PC-3 (cell line): ENCODE measurements around the gene ATG13. TPM values are rescaled to one million over a fixed set of nuclear protein-coding genes. Genes with fewer than 3 reads are reported as not detected.
A peak's percentile ranks its signal among the peaks of the same experiment; 100 is the strongest.

Experiments
- ATAC-seq: fragments of 200-7000 bp; cut with Tn5 transposase; 2 replicates; pipeline ENCODE4 v1.9.1; 2020; ENCODE audit warnings: mild to moderate bottlenecking, moderate library complexity
- BruUV-seq: library from RNA; stranded (reverse); fragments of 400-500 nt; replicated peaks from 2 replicates; lab custom pipeline; 2021; lab: Mats Ljungman, UMichigan
- CTCF ChIA-PET: fragments of 300-600 bp; sonication (Branson Sonifier 250); formaldehyde crosslinking; loops from one replicate; lab custom pipeline; 2022; ENCODE audit warnings: antibody characterized with exemption; lab: Charles Lee
- POLR2A ChIA-PET: fragments of 300-600 bp; sonication (Branson Sonifier 250); formaldehyde crosslinking; loops from one replicate; lab custom pipeline; 2022; ENCODE audit warnings: antibody characterized with exemption; ENCODE audit not compliant: unreplicated experiment; lab: Charles Lee
- DNase-seq: peaks from one replicate; pipeline ENCODE4 v3.0.0-alpha.2; 2015
- H2AFZ ChIP-seq: fragments of 300-600 bp; sonication (generic); 2 replicates; pipeline ENCODE4 v1.6.0; 2016; ENCODE audit warnings: antibody characterized with exemption, low read length
- H3F3A ChIP-seq: fragments of 300-600 bp; sonication (generic); one replicate; pipeline ENCODE4 v1.6.0; 2017; ENCODE audit warnings: antibody characterized with exemption, low read length, control low read depth, mild to moderate bottlenecking; ENCODE audit not compliant: unreplicated experiment
- H3K27ac ChIP-seq: fragments of 300-600 bp; sonication (generic); 2 replicates; pipeline ENCODE4 v1.5.1; 2016; ENCODE audit warnings: mild to moderate bottlenecking, low read length
- H3K27me3 ChIP-seq: fragments of 300-600 bp; sonication (generic); 2 replicates; pipeline ENCODE4 v1.6.1; 2016; ENCODE audit warnings: low read length, mixed read lengths
- H3K36me3 ChIP-seq: fragments of 300-600 bp; sonication (generic); 2 replicates; pipeline ENCODE4 v1.6.1; 2016; ENCODE audit warnings: low read depth, mixed run types, low read length, mixed read lengths
- H3K4me1 ChIP-seq: fragments of 300-600 bp; sonication (generic); 2 replicates; pipeline ENCODE4 v1.5.1; 2016; ENCODE audit warnings: low read length; ENCODE audit not compliant: insufficient read depth
- H3K4me2 ChIP-seq: fragments of 300-600 bp; sonication (generic); 2 replicates; pipeline ENCODE4 v1.6.0; 2016; ENCODE audit warnings: low read length
- H3K4me3 ChIP-seq: fragments of 300-600 bp; sonication (generic); 2 replicates; pipeline ENCODE4 v1.5.1; 2016; ENCODE audit warnings: mild to moderate bottlenecking, low read length, mixed read lengths
- H3K79me2 ChIP-seq: fragments of 300-600 bp; sonication (generic); 2 replicates; pipeline ENCODE4 v1.6.1; 2017; ENCODE audit warnings: low read length, mixed read lengths
- H3K9ac ChIP-seq: fragments of 300-600 bp; sonication (generic); 2 replicates; pipeline ENCODE4 v1.6.0; 2016; ENCODE audit warnings: mild to moderate bottlenecking, low read length
- H3K9me2 ChIP-seq: fragments of 300-600 bp; sonication (generic); replicated peaks from 2 replicates; pipeline ENCODE4 v1.6.1; 2016; ENCODE audit warnings: mixed run types, low read length, mixed read lengths
- H3K9me3 ChIP-seq: fragments of 300-600 bp; sonication (generic); 2 replicates; pipeline ENCODE4 v1.6.1; 2016; ENCODE audit warnings: low read length, mixed read lengths
- H4K20me1 ChIP-seq: fragments of 300-600 bp; sonication (generic); 2 replicates; pipeline ENCODE4 v1.6.1; 2016; ENCODE audit warnings: low read length, mixed read lengths
- EZH2 ChIP-seq: fragments of 300-600 bp; sonication (generic); IDR thresholded peaks from one replicate; pipeline ENCODE4 v1.6.1; 2017; ENCODE audit warnings: antibody characterized with exemption, mild to moderate bottlenecking, low read length; ENCODE audit not compliant: unreplicated experiment
- EZH2phosphoT487 ChIP-seq: fragments of 300-600 bp; sonication (generic); IDR thresholded peaks from 2 replicates; pipeline ENCODE4 v1.6.1; 2018; ENCODE audit warnings: mild to moderate bottlenecking, antibody characterized with exemption, low read length, borderline replicate concordance
- intact Hi-C: fragments of 100-400 bp; cut with micrococcal nuclease; formaldehyde crosslinking; loops from 2 replicates; pipeline ENCODE4 v1.9.0; 2023
- total RNA-seq: library from RNA; depleted of rRNA; stranded (reverse); fragments of >200 nt; gene quantifications from 2 replicates; pipeline ENCODE4 v1.2.3, GENCODE V29; 2014
- TF ChIP-seq, protein P1 (sequence below): fragments of 300-600 bp; sonication (generic); conservative IDR thresholded peaks from 2 replicates; pipeline ENCODE4 v1.5.1; 2017; ENCODE audit warnings: antibody characterized with exemption, low read depth, mild to moderate bottlenecking, low read length

Gene ATG13
- total RNA-seq, 1 experiment from 2014 or later: 95.0 TPM

- POLR2A ChIA-PET: no interaction called here
- no peak for ATAC-seq
Measured at GRCh38 chr11:46588131-46588530, 29.2 kb upstream of the ATG13 start.

GRCh38 chr11:46588915-46589314 is 28.4 kb upstream of the ATG13 start:
- no peak overlapping the region for H3K27ac ChIP-seq
- ChIA-PET POLR2A (no interaction called here), CTCF (no interaction called here)
- peaks cover 85% of the 10 kb centered on the region for H3K79me2 ChIP-seq
- H2AFZ ChIP-seq: no peak overlapping the region
- ATAC-seq (no peak), DNase-seq (no peak)
- BruUV-seq: no TSS peak
- H4K20me1 ChIP-seq: 0 out of 2 replicates have a peak, but pooled peaks cover 12% of the 10 kb centered on the region
- peaks cover 13% of the 10 kb centered on the region for H3K4me1 ChIP-seq
- no peaks in the 10 kb centered on the region for H3K9me2 ChIP-seq
- intact Hi-C loops: no loop called here
- TF ChIP-seq EZH2phosphoT487: no peak
- no peak for TF ChIP-seq EZH2
- TF ChIP-seq, protein P1, sequence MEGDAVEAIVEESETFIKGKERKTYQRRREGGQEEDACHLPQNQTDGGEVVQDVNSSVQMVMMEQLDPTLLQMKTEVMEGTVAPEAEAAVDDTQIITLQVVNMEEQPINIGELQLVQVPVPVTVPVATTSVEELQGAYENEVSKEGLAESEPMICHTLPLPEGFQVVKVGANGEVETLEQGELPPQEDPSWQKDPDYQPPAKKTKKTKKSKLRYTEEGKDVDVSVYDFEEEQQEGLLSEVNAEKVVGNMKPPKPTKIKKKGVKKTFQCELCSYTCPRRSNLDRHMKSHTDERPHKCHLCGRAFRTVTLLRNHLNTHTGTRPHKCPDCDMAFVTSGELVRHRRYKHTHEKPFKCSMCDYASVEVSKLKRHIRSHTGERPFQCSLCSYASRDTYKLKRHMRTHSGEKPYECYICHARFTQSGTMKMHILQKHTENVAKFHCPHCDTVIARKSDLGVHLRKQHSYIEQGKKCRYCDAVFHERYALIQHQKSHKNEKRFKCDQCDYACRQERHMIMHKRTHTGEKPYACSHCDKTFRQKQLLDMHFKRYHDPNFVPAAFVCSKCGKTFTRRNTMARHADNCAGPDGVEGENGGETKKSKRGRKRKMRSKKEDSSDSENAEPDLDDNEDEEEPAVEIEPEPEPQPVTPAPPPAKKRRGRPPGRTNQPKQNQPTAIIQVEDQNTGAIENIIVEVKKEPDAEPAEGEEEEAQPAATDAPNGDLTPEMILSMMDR: no peak
- no peak overlapping the region for H3K4me3 ChIP-seq
- no peaks in the 10 kb centered on the region for H3K27me3 ChIP-seq
- no peaks in the 10 kb centered on the region for H3K36me3 ChIP-seq
- no peaks in the 10 kb centered on the region for H3F3A ChIP-seq
- no peak overlapping the region for H3K4me2 ChIP-seq
- H3K9me3 ChIP-seq: no peaks in the 10 kb centered on the region
- H3K9ac ChIP-seq: no peak overlapping the region

More at GRCh38 chr11:46588131-46588530, 29.2 kb upstream of the ATG13 start:
- no peak overlapping the region for H3K9ac ChIP-seq
- H3K4me3 ChIP-seq: no peak overlapping the region
- H3K79me2 ChIP-seq: peaks cover 78% of the 10 kb centered on the region
- peaks cover 13% of the 10 kb centered on the region for H3K4me1 ChIP-seq
- DNase-seq: no peak
- no peak overlapping the region for H3K4me2 ChIP-seq
- H3K9me2 ChIP-seq: no peaks in the 10 kb centered on the region
- no TSS peak for BruUV-seq
- CTCF ChIA-PET: no interaction called here
- intact Hi-C loops: no loop called here
- no peaks in the 10 kb centered on the region for H3K36me3 ChIP-seq
- H3K9me3 ChIP-seq: no peaks in the 10 kb centered on the region
- H3K27me3 ChIP-seq: no peaks in the 10 kb centered on the region
- TF ChIP-seq, protein P1: no peak
- TF ChIP-seq EZH2: no peak
- TF ChIP-seq EZH2phosphoT487: no peak
- no peak overlapping the region for H3K27ac ChIP-seq
- H3F3A ChIP-seq: no peaks in the 10 kb centered on the region
- 0 out of 2 replicates have a peak, but pooled peaks cover 12% of the 10 kb centered on the region for H4K20me1 ChIP-seq
- H2AFZ ChIP-seq: no peak overlapping the region

DNA sequence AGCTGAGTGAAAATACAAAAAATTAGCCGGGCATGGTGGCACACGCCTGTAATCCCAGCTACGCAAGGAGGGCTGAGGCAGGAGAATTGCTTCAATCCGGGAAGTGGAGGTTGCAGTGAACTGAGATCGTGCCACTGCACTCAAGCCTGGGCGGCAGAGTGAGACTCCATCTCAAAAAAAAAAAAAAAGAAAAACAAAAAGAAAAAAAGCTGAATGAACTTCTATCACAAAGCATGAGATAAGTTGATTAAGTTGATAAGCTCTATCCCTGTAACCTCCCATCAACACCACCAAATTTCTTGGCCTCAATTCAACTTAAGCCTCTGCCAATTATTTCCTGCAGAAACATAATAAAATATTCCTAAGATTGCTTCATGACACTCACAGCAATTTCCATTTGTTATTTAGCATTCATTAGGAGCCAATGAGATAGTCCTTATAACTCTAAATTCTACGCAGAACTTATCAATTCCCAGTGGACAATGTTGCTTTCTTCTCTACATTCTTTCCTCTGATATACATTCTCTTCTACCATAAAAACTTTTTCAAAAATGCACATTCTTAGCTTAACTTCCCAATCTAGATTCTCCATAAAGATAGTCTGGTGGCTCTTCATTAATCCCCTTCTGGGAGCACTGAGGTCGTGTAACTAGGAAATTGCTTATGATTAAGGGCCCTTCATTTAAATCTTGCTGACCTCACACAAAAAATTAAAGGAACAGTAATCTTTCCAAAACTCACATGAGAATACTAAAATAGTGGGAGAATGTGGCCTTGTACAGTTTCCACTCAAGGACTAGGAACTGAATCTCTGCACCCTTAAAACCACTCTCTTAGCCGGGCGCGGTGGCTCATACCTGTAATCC is 26.4 kb upstream of the ATG13 start:
- Histone ChIP-seq H3K4me1 (peaks cover 19% of the 10 kb centered on the region), H3K36me3 (no peaks in the 10 kb centered on the region), H3K9me3 (no peaks in the 10 kb centered on the region), H3F3A (no peaks in the 10 kb centered on the region), H3K79me2 (peaks cover 77% of the 10 kb centered on the region), H3K9me2 (no peaks in the 10 kb centered on the region), H3K9ac (no peak overlapping the region), H3K27ac (no peak overlapping the region), H2AFZ (no peak overlapping the region), H3K4me3 (no peak overlapping the region), H4K20me1 (0 out of 2 replicates have a peak, but pooled peaks cover 12% of the 10 kb centered on the region), H3K4me2 (peak overlapping the region; percentile 59; the same call in 1 of the 2 replicates), H3K27me3 (no peaks in the 10 kb centered on the region)
- intact Hi-C loops: no loop called here
- ATAC-seq (no peak), DNase-seq (no peak)
- TF ChIP-seq EZH2phosphoT487 (no peak), EZH2 (no peak)
- TF ChIP-seq, protein P1: no peak
- ChIA-PET POLR2A (interaction anchor here (0.6 kb wide), 1 partner anchor 145 kb away, joined by 5 read pairs; no protein-coding TSS in a partner anchor), CTCF (no interaction called here)
- BruUV-seq: TSS peak; percentile 11
